SH-SY5Y (cell line): Measurements from ENCODE around the gene GRAP.

Experiments used
- GATA2 ChIP-seq: IDR thresholded peaks from 2 replicates; pipeline ENCODE4 v1.6.1; 2011; ENCODE audit warnings: mild to moderate bottlenecking, low read depth, low read length
- GATA3 ChIP-seq: IDR thresholded peaks from 2 replicates; pipeline ENCODE4 v1.6.1; 2011; ENCODE audit warnings: low read depth, mild to moderate bottlenecking, low read length, moderate library complexity

DNA sequence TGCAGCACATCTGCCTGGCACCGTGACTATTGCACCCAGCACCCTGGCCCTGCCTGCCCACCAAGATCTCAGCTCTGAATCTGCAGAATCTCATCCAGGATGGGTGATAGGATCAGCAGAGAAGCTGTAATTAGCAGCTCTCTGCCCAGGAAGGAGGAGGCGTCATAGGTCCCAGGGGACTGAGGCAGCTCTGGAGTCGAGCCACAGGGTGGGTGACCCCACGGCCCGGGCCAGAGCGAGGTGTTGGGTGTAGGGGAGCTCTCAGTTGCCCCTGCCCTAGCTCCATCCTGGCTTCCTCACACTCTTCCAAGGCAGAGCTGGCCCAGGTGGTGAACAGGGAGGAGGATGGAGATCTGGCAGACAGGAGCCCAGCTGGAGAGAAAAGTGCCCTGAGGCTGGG is 24.0 kb downstream of the GRAP start:
- TF ChIP-seq GATA3 (no peak), GATA2 (peak; percentile 45; the same call in 1 of the 2 replicates)
